Activated CD4-positive, alpha-beta T cell treated with anti-CD3 and anti-CD28 coated beads for 36 hours (primary cell): ENCODE results near the gene STK31. TPM values are rescaled to one million over a fixed set of nuclear protein-coding genes. Genes with fewer than 3 reads are reported as not detected.
"Not testable (repeated sequence)": the region's sequence is repeated elsewhere in the genome, so short reads cannot be mapped to it uniquely, and the experiment has no call there.

Experiments
- ATAC-seq: fragments of 200-7000 bp; cut with Tn5 transposase; one replicate; pipeline ENCODE4 v1.10.0; 2021; ENCODE audit warnings: mild to moderate bottlenecking, moderate library complexity
- CTCF ChIA-PET: fragments of 350-600 bp; sonication (Branson Sonifier 250); formaldehyde crosslinking; loops from one replicate; lab custom pipeline; 2021; ENCODE audit warnings: antibody characterized with exemption; lab: Charles Lee
- POLR2A ChIA-PET: fragments of 350-600 bp; sonication (Branson Sonifier 250); formaldehyde crosslinking; loops from one replicate; lab custom pipeline; 2021; ENCODE audit warnings: antibody characterized with exemption, inconsistent platforms; lab: Charles Lee
- DNase-seq: peaks from one replicate; pipeline ENCODE4 v3.0.0-alpha.2; 2020
- H3K27ac Mint-ChIP-seq: one replicate; pipeline ENCODE4 v1.8.0; 2021; ENCODE audit warnings: mixed read lengths
- H3K27me3 Mint-ChIP-seq: one replicate; pipeline ENCODE4 v1.8.0; 2021; ENCODE audit warnings: mixed read lengths
- H3K36me3 Mint-ChIP-seq: one replicate; pipeline ENCODE4 v1.8.0; 2021; ENCODE audit warnings: low read depth, mixed read lengths
- H3K4me1 Mint-ChIP-seq: one replicate; pipeline ENCODE4 v1.8.0; 2021; ENCODE audit warnings: mixed read lengths
- H3K4me3 Mint-ChIP-seq: one replicate; pipeline ENCODE4 v1.8.0; 2021; ENCODE audit warnings: mild to moderate bottlenecking, moderate library complexity, mixed read lengths
- H3K9me3 Mint-ChIP-seq: one replicate; pipeline ENCODE4 v1.8.0; 2021; ENCODE audit warnings: low read depth, mixed read lengths
- intact Hi-C, 2 experiments: fragments of 100-400 bp; cut with DNase I in 1 of 2; cut with micrococcal nuclease in 1 of 2; formaldehyde crosslinking; loops; one replicate each; pipeline versions ENCODE4 v1.14.2 to v1.15.1; 2022 to 2024; cut with DNase I, micrococcal nuclease
- total RNA-seq, 2 experiments: library from RNA; stranded (reverse); gene quantifications; one replicate each; pipeline ENCODE4 v1.2.3, GENCODE V29; 2021

STK31 gene
- total RNA-seq, 2 experiments from 2014 or later = 0.18 TPM; not detected in 1

DNA sequence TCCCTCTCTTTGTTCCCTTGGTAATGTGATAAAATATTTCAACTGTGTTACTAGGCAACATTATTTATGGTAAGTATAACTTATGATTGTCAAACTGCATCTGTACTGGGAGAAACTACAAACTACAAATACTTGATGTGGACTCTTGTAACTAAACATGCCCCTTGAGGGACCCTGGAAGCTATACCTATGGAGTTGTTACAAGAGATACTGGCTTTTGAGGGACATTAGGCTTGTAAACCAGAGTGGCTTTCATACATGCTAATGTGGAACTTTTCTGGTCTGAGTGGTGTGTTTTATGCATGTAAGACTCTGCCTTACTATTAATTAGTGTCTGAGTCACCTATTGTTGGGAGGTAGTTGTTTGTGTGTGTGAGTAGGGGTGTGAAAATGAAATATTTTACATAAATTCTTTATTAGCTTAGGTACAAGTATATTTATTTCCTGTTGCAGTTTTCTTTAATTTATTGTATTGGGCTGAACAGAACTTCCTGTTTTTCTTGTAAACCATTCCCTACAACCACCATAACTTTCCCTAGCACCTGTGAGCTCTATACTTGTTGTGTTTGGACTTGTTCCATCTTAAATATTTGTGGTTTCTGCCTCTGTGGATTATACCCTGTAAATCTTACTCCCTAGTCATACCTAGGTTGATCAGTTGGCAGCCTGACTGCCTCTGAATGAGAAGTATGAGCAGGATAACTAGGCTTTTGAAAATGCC is 49.8 kb downstream of the STK31 start:
- H3K9me3 Mint-ChIP-seq = no peaks in the 10 kb centered on the region
- ATAC-seq (no peak), DNase-seq (no peak)
- H3K4me1 Mint-ChIP-seq = peaks cover 9% of the 10 kb centered on the region
- intact Hi-C loops = no loop called here
- ChIA-PET CTCF (interaction anchor here (0.8 kb wide), 1 partner anchor 26 kb away, joined by 3 read pairs; no protein-coding TSS in a partner anchor), POLR2A (no interaction called here)
- H3K27me3 Mint-ChIP-seq = no peaks in the 10 kb centered on the region
- H3K36me3 Mint-ChIP-seq = peaks cover 2% of the 10 kb centered on the region
- H3K4me3 Mint-ChIP-seq = no peak overlapping the region
- no peak overlapping the region for H3K27ac Mint-ChIP-seq

DNA sequence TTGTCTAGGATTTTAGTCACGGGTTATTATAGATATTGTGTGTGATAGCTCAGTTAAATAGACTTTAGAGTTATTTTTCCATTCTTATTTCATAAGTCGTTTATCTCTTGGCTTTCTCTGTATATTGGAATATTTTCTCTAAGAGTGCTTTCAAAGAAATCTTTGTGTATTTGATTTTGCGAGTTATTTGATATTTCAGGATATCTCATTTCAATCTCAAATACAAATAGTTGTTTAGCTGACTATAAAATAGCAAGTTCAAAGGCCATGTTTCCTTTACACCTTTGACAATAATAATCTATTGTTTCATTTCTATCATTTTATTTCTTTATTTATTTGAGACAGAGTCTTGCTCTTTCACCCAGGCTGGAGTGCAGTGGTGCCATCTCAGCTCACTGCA is 55.9 kb downstream of the STK31 start:
- DNase-seq (no peak), ATAC-seq (no peak)
- no peaks in the 10 kb centered on the region for H3K27me3 Mint-ChIP-seq
- no peak overlapping the region for H3K4me3 Mint-ChIP-seq
- ChIA-PET CTCF (no interaction called here), POLR2A (no interaction called here)
- intact Hi-C loops = no loop called here
- H3K27ac Mint-ChIP-seq = no peak overlapping the region
- H3K9me3 Mint-ChIP-seq = no peaks in the 10 kb centered on the region
- H3K4me1 Mint-ChIP-seq = peaks cover 2% of the 10 kb centered on the region
- no peaks in the 10 kb centered on the region for H3K36me3 Mint-ChIP-seq

DNA sequence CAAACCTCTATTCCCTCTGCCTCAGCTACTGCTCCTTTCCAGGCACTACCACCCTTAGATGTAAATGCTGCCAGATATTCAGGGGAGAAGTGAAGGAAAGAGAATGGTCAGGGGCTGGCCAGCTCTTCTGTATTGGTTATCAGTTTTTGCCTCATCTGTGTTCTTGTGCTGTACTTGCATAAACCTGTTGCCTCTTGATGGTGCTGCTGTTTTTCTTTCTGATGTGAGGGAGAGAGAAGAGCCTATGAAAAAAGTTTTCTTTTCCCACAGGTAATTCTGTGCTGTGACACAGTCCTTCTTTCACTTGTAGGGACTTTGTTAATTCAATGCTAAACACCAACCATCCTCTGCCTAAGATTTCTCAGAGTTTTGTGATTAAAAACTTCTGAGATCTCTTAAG is 57.5 kb downstream of the STK31 start:
- Mint-ChIP-seq H3K4me1 (no peaks in the 10 kb centered on the region), H3K4me3 (no peak overlapping the region), H3K27me3 (no peaks in the 10 kb centered on the region), H3K36me3 (no peaks in the 10 kb centered on the region), H3K27ac (no peak overlapping the region), H3K9me3 (no peaks in the 10 kb centered on the region)
- ATAC-seq (no peak), DNase-seq (no peak)
- ChIA-PET CTCF (interaction anchor here (0.6 kb wide), 1 partner anchor 102 kb away, joined by 3 read pairs; no protein-coding TSS in a partner anchor), POLR2A (no interaction called here)
- intact Hi-C loops = no loop called here

DNA sequence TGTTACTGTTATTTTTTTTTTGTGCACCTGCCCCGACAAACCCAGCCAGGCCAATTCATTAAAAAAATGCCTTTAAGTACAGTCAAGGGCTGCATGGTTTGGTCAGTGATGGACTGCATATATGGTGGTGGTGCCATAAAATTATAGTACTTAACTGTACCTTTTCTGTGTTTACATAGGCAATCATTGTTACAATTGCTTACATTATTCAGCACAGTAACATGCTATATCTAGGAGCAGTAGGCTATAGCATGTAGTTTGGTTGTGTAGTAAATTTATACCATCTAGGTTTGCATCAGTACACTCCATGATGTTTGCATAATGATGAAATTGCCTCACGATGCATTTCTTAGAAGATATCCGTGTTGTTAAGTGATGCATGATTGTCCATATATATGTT is 58.0 kb downstream of the STK31 start:
- H3K9me3 Mint-ChIP-seq = no peaks in the 10 kb centered on the region
- H3K27me3 Mint-ChIP-seq = no peaks in the 10 kb centered on the region
- no peak for ATAC-seq
- POLR2A ChIA-PET = no interaction called here
- no peak for DNase-seq
- no peak overlapping the region for H3K4me3 Mint-ChIP-seq
- CTCF ChIA-PET = interaction anchor here (0.6 kb wide), 1 partner anchor 101 kb away, joined by 3 read pairs; no protein-coding TSS in a partner anchor
- H3K27ac Mint-ChIP-seq = no peak overlapping the region
- no peaks in the 10 kb centered on the region for H3K4me1 Mint-ChIP-seq
- intact Hi-C loops = no loop called here
- H3K36me3 Mint-ChIP-seq = no peaks in the 10 kb centered on the region

DNA sequence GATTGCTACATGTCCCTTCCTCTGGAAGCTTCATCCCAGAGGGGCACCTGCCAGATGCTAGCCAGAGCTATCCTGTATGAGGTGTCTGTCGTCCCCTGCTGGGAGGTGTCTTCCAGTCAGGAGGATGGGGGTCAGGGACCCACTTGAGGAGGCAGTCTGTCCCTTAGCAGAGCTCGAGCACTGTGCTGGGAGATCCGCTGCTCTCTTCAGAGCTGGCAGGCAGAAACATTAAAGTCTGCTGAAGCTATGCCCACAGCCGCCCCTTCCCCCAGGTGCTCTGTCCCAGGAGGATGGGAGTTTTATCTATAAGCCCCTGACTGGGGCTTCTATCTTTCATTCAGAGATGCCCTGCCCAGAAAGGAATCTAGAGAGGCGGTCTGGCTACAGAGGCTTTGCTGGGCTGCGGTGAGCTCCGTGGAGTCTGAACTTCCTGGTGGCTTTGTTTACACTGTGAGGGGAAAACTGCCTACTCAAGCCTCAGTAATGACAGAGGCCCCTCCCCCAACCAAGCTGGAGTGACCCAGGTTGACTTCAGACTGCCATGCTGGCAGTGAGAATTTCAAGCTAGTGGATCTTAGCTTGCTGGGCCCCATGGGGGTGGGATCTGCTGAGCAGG is 69.3 kb downstream of the STK31 start:
- CTCF ChIA-PET, H3K9me3 Mint-ChIP-seq, H3K27ac Mint-ChIP-seq, DNase-seq, H3K27me3 Mint-ChIP-seq, H3K4me3 Mint-ChIP-seq, H3K36me3 Mint-ChIP-seq, POLR2A ChIA-PET, intact Hi-C loops, H3K4me1 Mint-ChIP-seq, ATAC-seq: not testable (repeated sequence)

DNA sequence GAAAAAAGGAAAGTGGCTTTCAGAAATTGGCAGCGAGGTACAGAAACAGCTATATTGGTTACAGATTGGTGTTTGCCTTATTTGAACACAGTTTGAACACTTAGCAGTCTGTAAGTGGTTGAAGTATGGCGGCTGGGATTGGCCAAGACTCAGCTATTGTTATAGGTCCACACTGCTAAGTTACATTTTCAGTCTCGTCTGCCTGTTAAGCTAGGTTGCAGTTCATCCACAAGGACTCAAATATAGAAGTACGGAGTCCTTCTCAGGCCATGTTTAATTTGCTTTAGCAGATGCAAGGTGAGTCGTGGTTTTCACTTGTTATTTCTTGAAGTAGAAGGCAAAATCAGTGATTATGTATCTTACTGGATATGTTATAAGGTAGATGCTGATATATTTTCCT is 73.1 kb downstream of the STK31 start:
- H3K27ac Mint-ChIP-seq = no peak overlapping the region
- peaks cover 2% of the 10 kb centered on the region for H3K4me1 Mint-ChIP-seq
- H3K27me3 Mint-ChIP-seq = peaks cover 2% of the 10 kb centered on the region
- POLR2A ChIA-PET = no interaction called here
- no peak for DNase-seq
- CTCF ChIA-PET = interaction anchor here (0.6 to 0.7 kb wide), 3 partner anchors 74 to 233 kb away, joined by 3 to 4 read pairs (median 3); no protein-coding TSS in a partner anchor
- H3K36me3 Mint-ChIP-seq = peaks cover 2% of the 10 kb centered on the region
- intact Hi-C loops = no loop called here
- no peak overlapping the region for H3K4me3 Mint-ChIP-seq
- ATAC-seq = no peak
- no peaks in the 10 kb centered on the region for H3K9me3 Mint-ChIP-seq

DNA sequence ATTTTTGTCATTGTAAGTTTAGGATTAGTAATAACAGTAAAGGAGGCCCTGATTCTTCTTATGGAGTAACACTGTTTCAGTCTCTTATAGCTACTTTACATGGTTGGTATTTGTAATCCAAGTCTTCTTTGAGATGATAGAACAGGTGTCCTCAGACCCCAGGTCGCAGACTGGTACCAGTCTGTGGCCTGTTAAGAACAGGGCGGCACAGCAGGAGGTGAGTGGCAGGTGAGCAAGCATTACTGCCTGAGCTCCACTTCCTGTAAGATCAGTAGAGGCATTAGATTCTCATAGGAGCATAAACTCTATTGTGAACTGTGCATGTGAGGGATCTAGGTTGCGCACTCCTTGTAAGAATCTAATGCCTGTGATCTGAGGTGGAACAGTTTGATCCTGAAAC is 77.3 kb downstream of the STK31 start:
- POLR2A ChIA-PET = no interaction called here
- Mint-ChIP-seq H3K4me3 (no peak overlapping the region), H3K4me1 (peaks cover 2% of the 10 kb centered on the region), H3K27ac (no peak overlapping the region), H3K9me3 (no peaks in the 10 kb centered on the region), H3K36me3 (no peaks in the 10 kb centered on the region), H3K27me3 (no peaks in the 10 kb centered on the region)
- DNase-seq = no peak
- no peak for ATAC-seq
- intact Hi-C loops = no loop called here
- CTCF ChIA-PET = no interaction called here

DNA sequence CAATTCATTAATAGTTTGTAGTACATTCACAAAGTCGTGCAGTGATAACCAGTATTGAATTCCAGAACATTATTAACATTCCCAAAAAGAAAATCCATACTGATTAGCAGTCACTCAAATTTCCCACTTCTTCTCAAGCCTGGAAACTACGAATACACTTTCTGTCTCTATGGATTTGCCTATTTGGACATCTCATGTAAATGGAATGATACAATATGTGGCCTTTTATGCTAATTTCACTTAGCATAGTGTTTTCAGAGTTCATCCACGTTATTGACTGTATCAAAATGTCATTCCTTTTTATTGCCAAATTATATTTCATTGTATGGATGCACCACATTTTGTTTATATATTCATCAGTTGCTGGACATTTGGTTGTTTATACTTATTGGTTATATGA is 78.8 kb downstream of the STK31 start:
- Mint-ChIP-seq H3K36me3 (no peaks in the 10 kb centered on the region), H3K4me1 (peaks cover 2% of the 10 kb centered on the region), H3K27ac (no peak overlapping the region), H3K27me3 (no peaks in the 10 kb centered on the region), H3K9me3 (peaks cover 3% of the 10 kb centered on the region), H3K4me3 (no peak overlapping the region)
- ATAC-seq (no peak), DNase-seq (no peak)
- ChIA-PET CTCF (no interaction called here), POLR2A (no interaction called here)
- intact Hi-C loops = no loop called here

DNA sequence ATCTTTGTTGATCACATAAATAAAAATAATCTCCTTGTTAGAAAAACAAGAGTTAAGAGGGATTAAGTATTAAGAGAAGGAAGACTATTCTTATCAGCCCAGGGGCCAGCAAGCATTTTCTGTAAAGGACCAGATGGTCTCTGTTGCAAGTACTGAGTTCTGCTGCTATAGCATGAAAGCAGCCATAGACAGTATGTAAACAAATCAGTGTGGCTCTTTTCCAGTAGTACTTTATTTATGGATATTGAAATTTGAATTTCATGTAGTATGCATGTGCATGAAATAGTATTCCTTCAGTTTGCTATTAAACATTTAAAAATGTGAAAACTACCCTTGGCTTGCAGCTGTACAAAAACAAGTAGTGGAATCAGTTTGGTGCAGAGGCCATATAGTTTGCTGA is 81.7 kb downstream of the STK31 start:
- ATAC-seq = no peak

DNA sequence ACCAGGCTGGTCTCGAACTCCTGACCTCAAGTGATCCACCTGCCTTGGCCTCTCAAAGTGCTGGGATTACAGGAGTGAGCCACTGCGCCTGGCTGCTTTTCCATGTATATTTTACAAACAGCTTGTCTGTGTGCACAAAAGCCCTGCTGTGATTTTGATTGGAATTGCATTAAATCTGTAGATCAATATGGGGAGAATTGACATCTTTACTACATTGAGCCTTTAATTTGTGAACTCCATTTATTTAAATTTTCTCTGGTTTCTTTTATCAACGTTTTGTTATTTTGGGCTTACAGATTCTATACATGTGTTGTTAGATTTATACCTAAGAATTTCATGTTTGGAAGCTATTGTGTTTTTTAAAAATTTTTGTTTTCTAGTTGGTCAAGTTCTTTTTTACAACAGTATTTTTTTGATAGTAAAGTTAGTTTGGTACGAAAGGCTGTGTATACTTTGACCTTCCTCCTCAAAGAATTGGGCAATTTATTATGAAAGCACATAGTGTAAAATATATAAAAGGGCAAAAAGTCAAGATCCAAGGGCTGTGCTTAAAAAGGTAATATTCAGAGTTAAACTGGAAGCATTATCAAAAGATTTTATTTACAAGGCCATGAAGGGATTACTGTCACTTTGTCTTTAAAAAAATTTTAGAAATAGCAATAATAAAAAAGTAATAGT is 92.8 kb downstream of the STK31 start:
- Mint-ChIP-seq H3K4me3 (no peak overlapping the region), H3K27me3 (no peaks in the 10 kb centered on the region), H3K27ac (no peak overlapping the region), H3K4me1 (no peaks in the 10 kb centered on the region), H3K9me3 (peaks cover 5% of the 10 kb centered on the region), H3K36me3 (no peaks in the 10 kb centered on the region)
- ATAC-seq (no peak), DNase-seq (no peak)
- CTCF ChIA-PET = interaction anchor here (1.0 kb wide), 1 partner anchor 8 kb away, joined by 3 read pairs; no protein-coding TSS in a partner anchor
- POLR2A ChIA-PET = no interaction called here
- intact Hi-C loops = no loop called here

More for the DNA sequence above, 81.7 kb downstream of the STK31 start:
- Mint-ChIP-seq H3K4me1 (peaks cover 2% of the 10 kb centered on the region), H3K36me3 (peaks cover 6% of the 10 kb centered on the region), H3K27ac (no peak overlapping the region), H3K4me3 (no peak overlapping the region), H3K9me3 (peaks cover 19% of the 10 kb centered on the region), H3K27me3 (peaks cover 4% of the 10 kb centered on the region)
- CTCF ChIA-PET = interaction anchor here (0.7 to 1.6 kb wide), 2 partner anchors 245 to 281 kb away, joined by 3 read pairs; no protein-coding TSS in a partner anchor
- intact Hi-C loops = no loop called here
- no peak for DNase-seq
- POLR2A ChIA-PET = no interaction called here

DNA sequence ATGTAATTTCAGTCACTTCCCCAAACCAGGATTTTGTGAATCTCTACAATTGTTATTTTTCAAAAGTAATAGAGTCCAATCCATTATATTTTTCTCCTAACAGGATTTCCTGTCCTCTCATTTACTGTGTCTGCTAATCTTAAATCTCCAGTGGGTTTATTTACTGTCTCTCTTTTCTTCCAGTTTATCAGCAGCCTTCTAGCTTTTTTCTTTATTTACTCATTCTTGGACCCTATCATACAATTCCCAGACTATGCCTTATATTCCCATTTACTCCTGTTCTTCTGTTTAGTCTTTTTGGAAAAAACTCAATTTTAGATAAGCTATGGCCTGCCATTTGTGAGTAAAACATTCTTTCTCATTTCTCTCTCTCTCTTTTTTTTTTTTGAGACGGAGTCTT is 94.7 kb downstream of the STK31 start:
- no peak overlapping the region for H3K4me3 Mint-ChIP-seq
- ChIA-PET CTCF (no interaction called here), POLR2A (no interaction called here)
- peaks cover 4% of the 10 kb centered on the region for H3K27me3 Mint-ChIP-seq
- no peak overlapping the region for H3K27ac Mint-ChIP-seq
- DNase-seq = no peak
- H3K9me3 Mint-ChIP-seq = peaks cover 6% of the 10 kb centered on the region
- H3K4me1 Mint-ChIP-seq = no peaks in the 10 kb centered on the region
- H3K36me3 Mint-ChIP-seq = no peaks in the 10 kb centered on the region
- intact Hi-C loops = no loop called here
- ATAC-seq = no peak
